Measurements from ENCODE around the gene MAP7.

MAP7 gene

GRCh38 chr6:136370988-136371728 is 179.1 kb downstream of the MAP7 start:
- DNase-seq = no peak

- peak; percentile 57 for DNase-seq
These were observed 184.4 kb downstream of the MAP7 start for GRCh38 chr6:136365776-136366354.

GRCh38 chr6:136362421-136363356 is 187.5 kb downstream of the MAP7 start:
- DNase-seq = no peak

- DNase-seq = no peak
These were observed 188.4 kb downstream of the MAP7 start for GRCh38 chr6:136361787-136362186.

- no peak for DNase-seq
These were observed 189.4 kb downstream of the MAP7 start for GRCh38 chr6:136360783-136361182.

GRCh38 chr6:136359851-136360250 is 190.4 kb downstream of the MAP7 start:
- DNase-seq = no peak

- DNase-seq = no peak
These were observed 198.6 kb downstream of the MAP7 start for GRCh38 chr6:136351518-136352110.

GRCh38 chr6:136350914-136351313 is 199.3 kb downstream of the MAP7 start:
- no peak for DNase-seq

GRCh38 chr6:136347847-136348246 is 202.4 kb downstream of the MAP7 start:
- no peak for DNase-seq

- DNase-seq = no peak
These were observed 205.1 kb downstream of the MAP7 start for GRCh38 chr6:136345145-136345544.

GRCh38 chr6:136344420-136344819 is 205.8 kb downstream of the MAP7 start:
- no peak for DNase-seq

- DNase-seq = no peak
These were observed 206.5 kb downstream of the MAP7 start for GRCh38 chr6:136343700-136344099.

- no peak for DNase-seq
These were observed 206.9 kb downstream of the MAP7 start for GRCh38 chr6:136343275-136343674.

GRCh38 chr6:136341967-136342366 is 208.3 kb downstream of the MAP7 start:
- DNase-seq = no peak

- DNase-seq = no peak
These were observed 208.9 kb downstream of the MAP7 start for GRCh38 chr6:136341367-136341766.

- DNase-seq = no peak
These were observed 211.7 kb downstream of the MAP7 start for GRCh38 chr6:136338486-136338885.

GRCh38 chr6:136337606-136338005 is 212.6 kb downstream of the MAP7 start:
- no peak for DNase-seq

GRCh38 chr6:136337121-136337520 is 213.1 kb downstream of the MAP7 start:
- no peak for DNase-seq

GRCh38 chr6:136335736-136336363 is 214.4 kb downstream of the MAP7 start:
- no peak for DNase-seq

- DNase-seq = no peak
These were observed 215.4 kb downstream of the MAP7 start for GRCh38 chr6:136334853-136335252.

GRCh38 chr6:136334465-136334846 is 215.8 kb downstream of the MAP7 start:
- no peak for DNase-seq

- DNase-seq = no peak
These were observed 216.3 kb downstream of the MAP7 start for GRCh38 chr6:136333824-136334464.

All from femur (tissue), 1 donor.